NCI-H1105 (cell line): Measurements from ENCODE around the gene SREK1IP1.
A peak's percentile ranks its signal among the peaks of the same experiment; 100 is the strongest.

Source experiments
- DNase-seq: peaks from one replicate; lab custom pipeline; 2025; lab: John Stamatoyannopoulos, UW

Gene SREK1IP1

DNA sequence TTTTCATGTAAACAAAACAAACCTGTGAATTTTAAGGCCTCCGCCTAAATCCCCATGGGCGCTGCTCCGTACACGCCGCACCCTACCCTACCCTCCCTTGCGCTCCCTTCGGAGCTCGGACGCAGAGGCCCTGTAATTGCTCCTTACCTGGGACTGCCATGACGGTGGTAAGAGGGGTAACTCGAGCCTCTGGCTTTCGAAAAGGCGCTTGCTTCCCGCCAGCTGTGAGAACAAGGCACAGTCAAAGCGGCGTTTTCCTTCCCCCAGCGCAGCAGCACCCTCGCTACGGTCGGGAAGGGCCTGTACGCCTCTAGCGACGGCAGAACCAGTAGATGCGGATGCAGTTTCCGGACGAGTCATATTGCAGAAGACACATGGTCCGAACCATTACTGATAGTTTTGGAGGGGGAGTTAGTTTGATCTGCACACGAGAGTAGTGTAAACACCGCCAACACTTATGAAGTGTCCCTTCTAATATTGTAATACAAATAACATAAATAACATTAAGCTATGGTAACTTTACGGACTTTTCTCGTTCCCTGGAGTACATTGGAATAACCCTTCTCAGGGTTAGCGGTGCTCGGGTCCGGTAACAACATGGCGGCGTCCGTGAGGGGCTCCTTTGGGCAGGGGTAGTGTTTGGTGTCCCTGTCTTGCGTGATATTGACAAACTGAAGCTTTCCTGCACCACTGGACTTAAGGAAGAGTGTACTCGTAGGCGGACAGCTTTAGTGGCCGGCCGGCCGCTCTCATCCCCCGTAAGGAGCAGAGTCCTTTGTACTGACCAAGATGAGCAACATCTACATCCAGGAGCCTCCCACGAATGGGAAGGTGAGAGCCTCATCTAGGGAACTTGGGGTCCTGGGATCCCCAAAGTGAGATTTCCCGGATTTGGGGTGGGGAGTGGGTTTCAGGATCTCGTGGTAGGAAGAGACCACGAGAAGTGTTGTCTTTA, at the start of gene SREK1IP1, which contains the start of gene CWC27:
TSS of gene SREK1IP1 (minus strand) at position 334 of the 955 bp plus-strand sequence. CDS start at position 160, 174 bp downstream.
TSS of gene CWC27 (plus strand) at position 573 of the 955 bp plus-strand sequence. CDS start at position 790, 217 bp downstream.
- DNase-seq = peak; percentile 60

DNA sequence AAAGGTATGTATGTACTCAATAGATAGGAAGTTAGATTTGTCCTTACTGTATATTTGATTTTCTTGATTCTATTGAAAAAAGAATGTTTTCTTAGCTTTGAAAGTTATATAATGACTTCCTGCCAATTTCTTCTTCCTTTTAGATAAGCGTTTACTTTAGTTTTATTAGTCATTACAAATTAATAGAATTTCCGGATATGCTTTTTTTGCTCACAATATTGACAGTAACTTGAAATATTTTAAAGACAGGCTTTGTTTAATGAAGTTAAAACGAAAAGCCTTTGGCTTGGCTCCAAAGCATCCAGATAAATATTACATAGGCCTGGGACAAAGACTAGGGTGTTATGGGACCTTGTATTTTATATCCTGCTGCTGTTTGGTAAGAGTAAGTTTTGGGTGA, 49.8 kb upstream of the SREK1IP1 start:
- DNase-seq = no peak

DNA sequence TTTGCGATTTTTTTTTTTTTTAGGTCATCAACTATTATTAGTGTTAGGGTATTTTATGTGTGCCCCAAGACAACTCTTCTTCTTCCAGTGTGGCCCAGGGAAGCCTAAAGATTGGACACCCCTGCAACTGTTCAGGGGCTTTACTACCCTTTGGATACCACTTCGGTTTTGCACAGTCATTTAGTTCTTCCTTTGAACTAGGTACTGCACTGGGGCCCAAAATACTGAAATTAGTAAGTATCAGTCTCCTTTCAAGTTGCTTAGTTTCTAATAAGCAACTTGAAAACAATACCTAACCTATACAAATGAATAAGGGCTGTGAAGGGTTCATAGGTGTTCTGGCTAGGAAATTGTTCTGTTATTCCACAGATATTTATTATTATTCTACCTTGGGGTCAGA, 45.6 kb upstream of the SREK1IP1 start:
- no peak for DNase-seq

DNA sequence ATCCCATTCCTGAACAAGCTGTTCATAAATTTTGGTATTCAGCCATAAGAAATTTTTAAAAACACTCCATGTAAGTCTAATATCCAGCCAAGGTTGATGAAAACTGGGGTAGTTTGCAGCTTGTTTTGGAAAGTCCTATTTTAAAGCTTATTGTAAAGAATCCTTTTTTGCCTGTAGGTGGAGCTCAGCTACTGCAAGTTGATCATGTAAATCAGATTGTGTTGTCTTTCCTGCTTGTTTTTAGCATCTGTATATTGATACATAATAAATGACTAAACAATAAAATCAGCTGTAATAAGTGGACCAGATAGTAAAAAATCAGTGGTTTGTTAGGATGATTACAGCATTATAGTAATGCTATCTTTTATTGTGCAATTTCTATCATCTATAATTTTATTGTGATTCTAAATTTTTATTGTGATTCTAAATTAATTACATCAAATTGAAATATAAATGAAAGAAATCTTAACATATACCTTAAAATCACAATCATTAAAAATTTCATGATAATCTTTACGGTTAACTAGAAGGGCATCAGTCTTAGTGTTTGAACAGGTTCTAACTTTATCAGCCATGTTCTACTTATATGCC, 42.7 kb upstream of the SREK1IP1 start:
- DNase-seq = no peak

DNA sequence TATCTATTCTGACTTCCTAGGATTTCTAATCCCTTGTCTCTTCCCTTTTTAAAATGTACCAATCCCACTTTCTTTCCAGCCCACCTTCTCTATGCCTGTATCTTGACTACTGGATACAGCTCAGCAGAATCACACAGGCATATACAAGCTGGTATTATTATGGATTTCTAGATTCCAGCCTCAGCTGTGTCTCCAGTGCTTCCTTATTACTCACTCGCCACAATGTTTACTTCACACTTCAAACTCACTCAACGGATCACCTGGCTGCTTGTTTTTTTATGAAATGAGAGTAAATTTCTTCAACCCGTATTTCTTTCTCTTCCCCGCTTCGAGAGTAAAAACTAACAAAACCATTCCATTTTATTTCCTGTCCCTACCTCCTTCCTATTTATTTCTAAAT, 39.0 kb upstream of the SREK1IP1 start:
- no peak for DNase-seq

DNA sequence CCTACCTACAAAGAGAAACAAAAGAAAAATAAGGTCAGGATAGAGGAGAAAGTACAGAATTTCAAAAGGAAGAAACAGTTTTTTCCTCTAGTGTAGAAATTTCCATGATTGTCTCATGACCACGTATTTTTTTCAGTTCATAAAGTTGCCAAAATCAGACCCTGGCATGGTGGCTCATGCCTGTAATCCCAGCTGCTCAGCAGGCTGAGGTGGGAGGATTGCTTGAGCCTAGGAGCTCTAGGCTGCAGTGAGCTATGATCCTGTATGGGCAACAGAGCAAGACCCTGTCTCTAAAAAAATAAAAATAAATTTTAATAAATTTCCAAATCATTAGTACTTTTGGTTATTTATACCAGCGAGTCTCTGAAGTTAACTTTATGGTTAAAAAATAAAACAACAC, 38.0 kb upstream of the SREK1IP1 start:
- DNase-seq = no peak

DNA sequence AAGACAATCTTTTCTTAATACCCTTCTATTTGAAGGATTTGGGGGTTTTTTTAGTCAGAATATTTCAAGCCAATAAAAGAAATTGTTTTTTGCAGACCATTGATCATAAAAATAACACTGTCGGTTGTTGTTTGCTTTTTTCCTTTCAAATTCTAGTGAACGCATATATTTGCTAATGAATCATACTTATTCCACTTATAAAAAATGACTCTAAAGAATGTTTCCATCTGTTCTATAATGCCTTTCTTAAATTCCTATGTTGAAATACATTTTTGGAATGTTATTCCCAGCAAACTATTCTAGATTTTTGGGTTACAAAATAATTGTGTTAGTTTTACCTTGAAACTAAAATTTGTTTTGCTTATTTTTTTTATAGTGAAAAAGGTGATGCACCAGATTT, 32.4 kb upstream of the SREK1IP1 start:
- no peak for DNase-seq

DNA sequence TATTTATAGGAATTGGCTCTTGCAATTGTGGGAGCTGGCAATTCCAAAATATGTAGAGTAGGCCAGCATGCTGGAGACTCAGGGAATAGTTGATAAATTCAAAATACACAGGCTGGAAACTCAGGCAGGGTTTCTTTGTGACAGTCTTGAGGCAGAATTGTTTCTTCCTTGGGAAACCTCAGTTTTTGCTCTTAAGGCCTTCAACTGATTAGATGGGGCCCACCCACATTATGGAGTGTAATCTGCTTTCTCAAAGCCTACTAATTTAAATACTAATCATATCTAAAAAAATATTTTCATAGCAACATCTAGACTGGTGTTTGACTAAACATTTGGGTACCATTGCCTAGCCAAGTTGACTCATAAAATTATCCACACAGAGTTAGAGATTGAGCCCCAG, 27.8 kb upstream of the SREK1IP1 start:
- DNase-seq = no peak

DNA sequence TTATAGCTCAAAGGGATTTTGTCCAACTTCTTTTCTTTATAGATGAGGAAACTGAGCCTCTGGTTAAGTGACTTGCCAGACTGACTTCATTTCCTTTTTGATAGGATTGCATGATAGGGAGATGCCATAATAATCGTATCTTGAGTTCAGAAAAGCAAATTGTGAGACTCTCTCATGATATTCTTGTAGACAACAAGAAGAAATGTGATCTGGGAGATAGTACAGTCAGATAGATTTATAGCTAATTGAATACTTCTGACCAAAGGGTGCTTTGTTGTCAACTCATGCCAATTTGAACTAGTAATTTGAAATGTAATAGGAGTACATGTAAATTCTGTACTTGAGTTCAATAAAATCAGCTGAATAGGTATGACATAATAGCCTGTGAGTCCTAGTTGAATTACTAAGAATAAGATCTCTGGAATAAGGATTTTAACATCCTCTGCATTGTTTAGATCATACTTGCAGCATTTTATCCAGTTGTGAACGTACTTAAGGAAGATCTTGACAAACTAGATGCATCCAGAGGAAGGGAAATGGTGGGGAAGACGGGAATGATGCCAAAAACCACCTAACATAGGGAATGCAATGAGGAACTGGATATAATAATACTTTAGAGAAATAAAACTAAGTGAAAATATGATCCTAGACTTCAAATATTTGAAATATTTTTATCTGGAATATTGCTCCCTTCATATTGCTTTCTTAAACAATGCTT, 25.7 kb upstream of the SREK1IP1 start:
- no peak for DNase-seq

DNA sequence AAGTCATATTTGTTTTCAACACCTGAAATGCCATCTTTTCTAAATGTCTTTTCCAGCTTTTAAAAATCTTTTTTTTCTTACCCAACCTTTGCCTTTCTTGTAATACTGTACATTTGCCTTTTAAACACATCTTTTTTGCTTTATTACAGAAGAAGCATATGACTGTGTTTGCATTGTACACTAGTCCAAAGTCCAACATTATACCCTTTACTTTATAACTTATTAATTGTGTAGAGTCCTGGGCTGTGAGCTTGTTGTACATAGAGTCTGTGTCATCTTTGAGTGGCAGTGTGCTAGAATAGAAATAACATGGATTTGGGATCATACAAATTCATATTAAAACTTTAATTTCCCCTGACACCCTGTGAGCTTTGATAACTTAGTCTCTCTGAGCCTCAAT, 24.0 kb upstream of the SREK1IP1 start:
- DNase-seq = no peak

DNA sequence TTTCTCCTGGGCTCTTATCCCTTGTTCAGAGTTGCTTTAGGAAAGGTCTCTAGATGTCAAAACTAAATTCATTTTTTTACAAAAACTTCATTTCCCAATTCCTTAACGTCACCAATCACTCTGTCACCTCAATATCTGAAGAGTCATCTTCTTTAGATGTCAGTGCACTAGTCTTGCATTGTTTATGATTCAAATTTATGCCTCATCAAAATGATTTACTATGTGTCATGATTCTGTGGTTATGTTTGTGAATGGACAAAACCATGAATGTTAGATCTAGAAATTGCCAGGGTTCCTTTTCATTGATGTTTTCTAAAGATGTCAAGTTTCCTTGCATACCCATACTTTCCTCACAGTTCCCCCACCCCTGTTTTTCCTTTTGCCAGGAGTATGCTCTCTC, 21.7 kb upstream of the SREK1IP1 start:
- DNase-seq = no peak

DNA sequence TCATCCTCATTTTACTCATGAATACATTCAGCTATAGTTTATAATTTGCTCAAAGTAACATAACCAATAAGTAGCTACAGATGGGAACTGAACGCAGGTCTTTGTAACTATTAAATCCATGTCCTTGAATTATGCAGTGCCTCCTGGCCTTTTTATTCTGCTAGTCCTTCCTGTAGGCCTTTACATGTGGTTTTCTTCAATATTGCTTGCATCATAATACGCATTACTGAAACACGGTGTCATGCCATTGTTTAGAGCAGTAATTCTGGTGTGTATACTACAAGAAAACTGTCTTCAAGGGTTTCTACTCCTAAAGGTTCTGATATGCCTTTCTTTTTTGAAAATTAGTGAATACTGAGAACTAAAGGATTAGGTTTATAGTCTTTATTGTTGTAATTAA, 21.0 kb upstream of the SREK1IP1 start:
- DNase-seq = no peak

DNA sequence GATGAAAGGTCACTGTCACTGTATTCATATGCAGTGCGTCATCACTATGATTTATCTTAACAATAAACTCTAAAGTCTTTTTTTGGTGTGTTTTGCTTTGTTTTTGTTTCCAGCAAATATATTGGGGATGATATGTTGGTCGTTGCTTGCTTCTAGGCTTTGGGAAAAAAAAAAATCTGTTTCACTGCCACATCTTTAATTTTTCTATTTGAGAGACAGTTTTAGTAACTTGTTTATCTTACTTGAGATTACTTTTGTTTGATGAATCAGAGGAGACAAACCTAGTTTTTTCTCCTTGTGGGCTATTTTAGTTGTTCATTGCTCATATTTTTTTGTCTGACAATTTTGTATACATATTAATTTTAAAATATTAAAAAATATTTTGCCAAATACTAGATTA, 19.7 kb upstream of the SREK1IP1 start:
- no peak for DNase-seq

DNA sequence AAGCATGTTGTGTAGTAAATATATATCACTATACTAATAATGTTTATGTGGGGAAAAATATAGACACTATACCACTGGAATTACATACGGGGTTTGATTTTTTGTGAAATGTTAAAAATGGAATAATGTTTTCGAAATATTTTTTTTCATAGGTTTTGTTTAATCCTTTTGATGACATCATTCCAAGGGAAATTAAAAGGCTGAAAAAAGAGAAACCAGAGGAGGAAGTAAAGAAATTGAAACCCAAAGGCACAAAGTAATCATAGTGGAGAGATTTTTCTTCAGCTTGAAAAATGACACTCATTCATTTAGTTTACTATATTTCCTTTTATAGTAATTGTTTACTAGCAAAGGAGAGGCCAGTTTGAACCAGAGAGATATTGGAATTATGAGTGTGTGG, 17.9 kb upstream of the SREK1IP1 start:
- DNase-seq = no peak

DNA sequence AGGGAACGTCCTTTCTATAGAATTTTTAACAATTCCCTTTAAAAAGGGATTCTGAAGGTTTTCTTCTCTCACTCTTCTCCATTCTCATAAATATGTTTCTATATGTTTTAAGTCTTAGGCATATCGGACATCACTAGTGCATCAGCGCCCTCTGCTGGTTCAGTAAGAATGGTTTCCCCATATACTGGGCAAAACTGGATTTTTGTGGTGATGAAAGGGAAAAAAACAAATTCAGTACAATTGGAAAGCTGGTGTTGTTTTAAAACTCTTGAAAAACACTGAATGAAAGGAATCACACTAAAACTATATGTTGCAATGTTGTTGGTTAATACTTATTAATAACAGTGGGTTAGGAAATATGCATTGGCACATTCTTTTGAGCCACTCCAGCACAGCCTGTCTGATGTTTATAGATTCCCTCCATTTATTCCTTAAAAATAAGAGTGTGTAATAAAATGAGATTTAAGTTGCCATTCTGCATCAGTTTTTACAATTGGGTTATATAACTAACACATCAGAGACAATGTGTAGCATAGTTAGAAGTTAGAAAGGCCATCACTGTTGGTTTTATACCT, 16.0 kb upstream of the SREK1IP1 start:
- peak; percentile 33 for DNase-seq

DNA sequence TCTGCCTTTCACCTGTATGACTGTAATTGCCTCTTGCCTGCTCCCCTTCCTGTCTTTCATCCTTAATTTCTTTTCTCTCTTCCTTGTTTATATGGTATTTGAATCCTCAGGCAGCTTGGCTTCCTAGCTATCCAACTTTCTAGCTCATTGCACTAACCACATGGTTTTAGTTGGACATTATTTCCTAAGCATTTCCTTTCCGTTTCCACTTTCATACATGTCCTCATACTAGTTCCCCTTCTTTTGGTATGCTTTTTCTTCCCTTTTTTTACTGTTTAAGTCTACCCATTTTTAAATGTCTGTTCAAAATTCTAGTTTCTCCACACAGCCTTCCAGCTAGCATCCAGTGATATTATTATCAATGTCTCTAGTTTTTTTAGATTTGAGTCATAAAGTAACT, 6.8 kb upstream of the SREK1IP1 start:
- DNase-seq = no peak

DNA sequence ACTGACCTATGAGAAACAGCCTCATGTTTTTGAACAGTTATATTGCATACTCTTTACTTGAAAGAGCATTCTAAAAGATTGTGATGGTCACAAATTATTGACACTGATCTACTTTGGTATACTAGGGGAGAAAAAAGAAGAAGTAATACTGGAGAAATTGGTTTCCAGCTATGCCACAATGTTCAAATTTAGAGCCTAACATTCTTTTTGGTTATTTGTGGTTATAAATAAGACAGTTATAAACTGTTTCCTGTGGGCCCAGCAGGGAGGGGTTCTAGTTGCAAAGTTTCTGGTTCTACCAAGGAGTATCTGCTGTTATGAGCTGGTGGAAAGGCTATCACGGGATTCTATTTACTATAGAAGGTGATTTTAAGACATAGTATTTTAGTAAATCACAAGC, 5.0 kb upstream of the SREK1IP1 start:
- no peak for DNase-seq

DNA sequence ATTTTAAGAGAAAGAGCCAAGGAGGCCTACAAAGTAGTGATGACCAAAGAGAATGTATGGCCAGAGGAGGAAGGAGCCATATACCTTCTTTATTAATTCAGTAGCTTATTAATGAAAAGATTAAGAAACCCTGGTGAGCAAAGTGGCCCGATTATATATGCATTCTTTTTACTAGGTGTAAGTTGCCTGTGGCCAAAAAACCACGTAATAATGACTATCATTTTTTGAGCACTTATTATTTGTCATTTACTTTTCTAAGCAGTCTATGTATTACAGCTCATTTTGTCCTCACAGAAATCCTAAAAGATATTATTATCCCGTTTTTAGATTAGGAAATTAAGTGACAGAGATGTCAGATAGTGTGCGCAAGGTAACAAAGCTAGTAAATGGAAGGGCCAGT, 3.2 kb upstream of the SREK1IP1 start:
- no peak for DNase-seq

DNA sequence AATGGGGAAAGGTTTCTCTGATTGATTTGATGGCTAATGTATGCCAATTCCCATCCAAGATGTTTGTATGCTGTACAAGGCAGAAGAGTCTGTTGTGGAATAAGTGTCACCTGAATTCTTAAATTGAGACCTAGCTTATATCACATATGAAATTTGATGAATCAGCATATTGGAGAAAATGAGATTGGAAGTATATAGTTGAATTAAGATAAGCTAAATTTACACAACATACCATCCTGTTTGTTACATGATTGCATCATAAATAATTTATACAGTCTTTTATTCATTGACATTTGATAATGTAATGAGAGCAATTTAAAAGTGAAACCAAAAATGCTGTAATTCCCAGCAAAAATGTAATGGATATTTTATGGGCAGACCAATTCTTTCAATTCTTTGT, 1.4 kb upstream of the SREK1IP1 start:
- DNase-seq = no peak

DNA sequence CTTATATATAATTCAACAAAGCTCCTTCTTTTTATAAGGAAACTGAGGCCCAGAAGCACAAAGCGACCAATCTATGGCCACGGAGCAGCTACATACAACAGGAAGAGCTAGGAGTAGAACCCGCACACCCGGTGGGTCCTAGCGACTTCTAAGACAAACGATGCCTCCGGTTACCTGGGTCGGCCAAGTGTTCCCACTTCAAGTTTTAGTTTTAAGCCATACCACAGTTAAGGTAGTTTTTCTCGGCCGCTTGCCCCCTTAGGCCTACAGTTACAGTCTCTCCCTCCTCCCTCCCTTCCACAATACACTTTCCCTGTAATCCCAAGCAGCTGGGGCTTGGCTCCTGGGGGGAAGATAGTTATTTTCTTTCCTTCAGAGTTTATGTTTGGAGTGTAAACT, 533 bp downstream of the SREK1IP1 start:
- no peak for DNase-seq

DNA sequence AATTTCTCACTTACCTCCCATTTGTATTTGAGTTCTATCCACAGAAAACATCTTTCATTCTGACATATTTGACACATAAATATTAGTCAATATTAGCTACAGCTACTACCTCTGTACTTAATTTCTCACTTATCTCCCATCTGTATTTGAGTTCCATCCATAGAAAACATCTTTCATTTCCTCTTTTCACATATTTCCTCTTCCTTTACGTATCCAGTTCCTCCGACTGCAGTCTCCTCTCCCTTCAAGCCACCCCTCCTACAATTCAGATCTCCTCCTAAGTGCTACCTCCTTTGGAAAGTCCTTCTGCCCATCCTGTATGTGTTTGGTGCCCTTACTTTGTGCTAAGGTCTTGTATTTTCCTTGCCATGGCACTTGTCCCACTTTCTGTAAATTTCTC, 1.6 kb downstream of the SREK1IP1 start:
- DNase-seq = no peak

DNA sequence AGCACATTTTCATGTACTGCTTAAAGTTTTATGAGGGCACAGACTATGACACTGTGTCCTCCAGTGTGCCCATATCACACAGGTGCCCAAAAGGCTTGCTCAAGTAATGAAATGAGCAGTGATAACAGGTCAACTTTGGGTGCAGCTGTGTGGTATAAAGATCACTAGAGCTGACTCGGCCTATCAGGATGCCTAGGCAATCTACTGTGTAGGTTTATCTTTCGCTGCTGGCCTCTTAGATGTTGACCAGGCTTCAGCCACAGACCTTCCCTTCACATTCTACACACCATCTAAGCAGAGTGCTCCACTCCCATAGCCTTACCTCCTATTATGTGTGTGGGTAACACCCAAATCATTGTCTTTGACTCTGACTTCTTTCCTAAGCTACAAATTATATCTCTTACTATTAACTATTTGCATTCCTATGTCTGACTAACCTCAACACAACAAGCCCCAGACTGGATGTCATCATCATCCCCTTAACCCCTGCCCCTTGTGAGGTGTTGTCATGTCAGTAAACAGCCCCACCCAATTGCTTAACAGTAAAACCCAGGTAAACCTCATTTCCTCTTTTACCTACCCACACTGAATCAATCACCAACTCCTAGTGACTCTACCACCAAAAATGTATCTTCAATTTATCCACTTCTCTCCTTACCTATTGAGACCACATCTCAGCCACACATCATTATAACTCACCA, 2.5 kb downstream of the SREK1IP1 start:
- no peak for DNase-seq
